IMR-90 (cell line): ENCODE data around the gene CDC14A. TPM values are rescaled to one million over a fixed set of nuclear protein-coding genes. Genes with fewer than 3 reads are reported as not detected.

ENCODE experiments used
- ATAC-seq: fragments of 200-7000 bp; cut with Tn5 transposase; 2 replicates; pipeline ENCODE4 v1.9.1; 2020; ENCODE audit warnings: low read depth, mild to moderate bottlenecking, moderate library complexity
- BruUV-seq: library from RNA; stranded (reverse); fragments of 400-500 nt; replicated peaks from 2 replicates; lab custom pipeline; 2021; lab: Mats Ljungman, UMichigan
- CTCF ChIA-PET: fragments of 300-600 bp; formaldehyde crosslinking; extraction: SDS; loops from one replicate; lab custom pipeline; 2021; ENCODE audit warnings: antibody characterized with exemption; lab: Yijun Ruan, JAX
- POLR2A ChIA-PET: fragments of 300-600 bp; sonication (Branson Sonifier 250); formaldehyde crosslinking; loops from one replicate; lab custom pipeline; 2022; ENCODE audit warnings: antibody characterized with exemption; ENCODE audit not compliant: unreplicated experiment; lab: Charles Lee
- DNase-seq: peaks from one replicate; pipeline ENCODE4 v3.0.0; 2013
- H2AFZ ChIP-seq: replicated peaks from 2 replicates; pipeline ENCODE3; 2013; ENCODE audit warnings: low read length, mild to moderate bottlenecking; ENCODE audit not compliant: poor library complexity
- H2AK5ac ChIP-seq: 2 replicates; pipeline ENCODE4 v1.6.1; 2013; ENCODE audit warnings: low read depth, low read length, inconsistent platforms
- H2AK9ac ChIP-seq: replicated peaks from 2 replicates; pipeline ENCODE3; 2013; ENCODE audit warnings: mild to moderate bottlenecking, low read depth, low read length, moderate library complexity; ENCODE audit not compliant: poor library complexity
- H2BK120ac ChIP-seq: 2 replicates; pipeline ENCODE4 v1.6.1; 2013; ENCODE audit warnings: low read depth, low read length, inconsistent platforms
- H2BK15ac ChIP-seq: 3 replicates; pipeline ENCODE4 v1.6.1; 2013; ENCODE audit warnings: low read depth, low read length, inconsistent platforms
- H2BK20ac ChIP-seq: 2 replicates; pipeline ENCODE4 v1.6.1; 2013; ENCODE audit warnings: low read depth, mild to moderate bottlenecking, inconsistent platforms, low read length, moderate library complexity
- H2BK5ac ChIP-seq: 2 replicates; pipeline ENCODE4 v1.6.1; 2013; ENCODE audit warnings: mild to moderate bottlenecking, low read depth, low read length, inconsistent platforms; ENCODE audit not compliant: poor library complexity, severe bottlenecking
- H3K14ac ChIP-seq: replicated peaks from 2 replicates; pipeline ENCODE4 v1.6.1; 2013; ENCODE audit warnings: low read depth, low read length, inconsistent platforms
- H3K18ac ChIP-seq: 2 replicates; pipeline ENCODE4 v1.6.1; 2013; ENCODE audit warnings: low read depth, low read length, control low read depth
- H3K23ac ChIP-seq: 2 replicates; pipeline ENCODE4 v1.6.1; 2013; ENCODE audit warnings: low read depth, low read length, inconsistent platforms
- H3K27ac ChIP-seq: 2 replicates; pipeline ENCODE4 v1.5.1; 2013; ENCODE audit warnings: mild to moderate bottlenecking, control low read depth, low read length; ENCODE audit not compliant: insufficient read depth
- H3K27me3 ChIP-seq: 2 replicates; pipeline ENCODE4 v1.6.1; 2013; ENCODE audit warnings: low read length; ENCODE audit not compliant: control insufficient read depth, insufficient read depth
- H3K36me3 ChIP-seq: 2 replicates; pipeline ENCODE4 v1.6.1; 2013; ENCODE audit warnings: low read length, mixed read lengths; ENCODE audit not compliant: control insufficient read depth, insufficient read depth
- H3K4ac ChIP-seq: 2 replicates; pipeline ENCODE4 v1.6.1; 2013; ENCODE audit warnings: low read depth, low read length, inconsistent platforms
- H3K4me1 ChIP-seq: 2 replicates; pipeline ENCODE4 v1.6.1; 2013; ENCODE audit warnings: low read length, mixed read lengths; ENCODE audit not compliant: control insufficient read depth, insufficient read depth
- H3K4me2 ChIP-seq: 2 replicates; pipeline ENCODE4 v1.6.1; 2013; ENCODE audit warnings: low read depth, mild to moderate bottlenecking, control low read depth, low read length, moderate library complexity
- H3K4me3 ChIP-seq: 2 replicates; pipeline ENCODE4 v1.5.1; 2013; ENCODE audit warnings: low read depth, mild to moderate bottlenecking, control low read depth, low read length, moderate library complexity; ENCODE audit not compliant: insufficient read depth
- H3K56ac ChIP-seq: 2 replicates; pipeline ENCODE4 v1.6.1; 2013; ENCODE audit warnings: low read length, inconsistent platforms; ENCODE audit not compliant: insufficient read depth; ENCODE audit errors: extremely low read depth
- H3K79me1 ChIP-seq, 2 experiments: 2 replicates each; pipeline ENCODE4 v1.6.1; 2013; ENCODE audit warnings: low read length in 2 of 2, inconsistent platforms in 1 of 2, low read depth in 1 of 2
- H3K9ac ChIP-seq: 2 replicates; pipeline ENCODE4 v1.6.1; 2013; ENCODE audit warnings: low read depth, low read length, control low read depth
- H3K9me1 ChIP-seq: 2 replicates; pipeline ENCODE4 v1.6.1; 2013; ENCODE audit warnings: low read length, inconsistent platforms; ENCODE audit not compliant: insufficient read depth
- H3K9me3 ChIP-seq: 2 replicates; pipeline ENCODE4 v1.6.1; 2013; ENCODE audit warnings: low read length; ENCODE audit not compliant: control insufficient read depth, insufficient read depth
- H4K20me1 ChIP-seq: 2 replicates; pipeline ENCODE4 v1.6.1; 2013; ENCODE audit warnings: low read length, inconsistent platforms; ENCODE audit not compliant: insufficient read depth
- H4K5ac ChIP-seq: 2 replicates; pipeline ENCODE4 v1.6.1; 2013; ENCODE audit warnings: mild to moderate bottlenecking, low read depth, low read length, control low read depth
- H4K8ac ChIP-seq, 2 experiments: 2 replicates each; pipeline ENCODE4 v1.6.1; 2013; ENCODE audit warnings: low read depth in 2 of 2, low read length in 2 of 2, control low read depth in 1 of 2, inconsistent platforms in 1 of 2
- H4K91ac ChIP-seq: 2 replicates; pipeline ENCODE4 v1.6.1; 2013; ENCODE audit warnings: low read depth, low read length, inconsistent platforms; ENCODE audit not compliant: insufficient read depth
- BHLHE40 ChIP-seq: fragments of 150-350 bp; IDR thresholded peaks from 2 replicates; pipeline ENCODE4 v1.6.1; 2016; ENCODE audit warnings: mild to moderate bottlenecking, low read depth, low read length
- CEBPB ChIP-seq: IDR thresholded peaks from 2 replicates; pipeline ENCODE4 v1.6.1; 2012; ENCODE audit warnings: low read depth, low read length, improper control_type of control experiment
- CHD1 ChIP-seq: IDR thresholded peaks from 2 replicates; pipeline ENCODE4 v1.6.1; 2012; ENCODE audit warnings: low read depth, low read length, improper control_type of control experiment
- FOS ChIP-seq: fragments of 150-350 bp; IDR thresholded peaks from 2 replicates; pipeline ENCODE4 v1.6.1; 2016; ENCODE audit warnings: low read depth, low read length
- MAFK ChIP-seq: IDR thresholded peaks from 2 replicates; pipeline ENCODE4 v1.6.1; 2012; ENCODE audit warnings: low read depth, low read length, improper control_type of control experiment
- MAZ ChIP-seq: IDR thresholded peaks from 2 replicates; pipeline ENCODE4 v1.6.1; 2012; ENCODE audit warnings: low read depth, mild to moderate bottlenecking, low read length, improper control_type of control experiment, moderate library complexity, borderline replicate concordance
- MXI1 ChIP-seq: IDR thresholded peaks from 2 replicates; pipeline ENCODE4 v1.6.1; 2012; ENCODE audit warnings: low read depth, mild to moderate bottlenecking, low read length, moderate library complexity, borderline replicate concordance
- NFE2L2 ChIP-seq: fragments of 150-350 bp; IDR thresholded peaks from 2 replicates; pipeline ENCODE4 v1.6.1; 2016; ENCODE audit warnings: low read depth, mild to moderate bottlenecking, low read length
- POLR2A ChIP-seq: IDR thresholded peaks from 2 replicates; pipeline ENCODE4 v1.6.1; 2012; ENCODE audit warnings: mild to moderate bottlenecking, low read depth, low read length
- RAD21 ChIP-seq: IDR thresholded peaks from 2 replicates; pipeline ENCODE4 v1.6.1; 2012; ENCODE audit warnings: low read length, improper control_type of control experiment
- RCOR1 ChIP-seq: IDR thresholded peaks from 2 replicates; pipeline ENCODE4 v1.6.1; 2012; ENCODE audit warnings: mild to moderate bottlenecking, low read length, improper control_type of control experiment; ENCODE audit not compliant: insufficient replicate concordance
- SMC3 ChIP-seq: fragments of 150-350 bp; IDR thresholded peaks from 2 replicates; pipeline ENCODE4 v1.6.1; 2016; ENCODE audit warnings: low read depth, mild to moderate bottlenecking, antibody characterized with exemption, low read length, moderate library complexity
- WGBS, 2 experiments: methylation state at CpG; one replicate each; pipeline versions ENCODE4 v1.1.5 to v1.1.7; 2013; ENCODE audit warnings: missing lambda C conversion rate in 2 of 2; ENCODE audit not compliant: insufficient read length in 1 of 2; ENCODE audit errors: extremely low coverage in 2 of 2; 5-methylcytosine and 5-hydroxymethylcytosine counted together
- dilution Hi-C: fragments of 300-500 bp; cut with HindIII; formaldehyde crosslinking; loops from one replicate; pipeline ENCODE4 v1.14.3; 2018; ENCODE audit warnings: low sequenced_read_pairs; ENCODE audit not compliant: unreplicated experiment
- in situ Hi-C: fragments of 300-500 bp; cut with MboI; formaldehyde crosslinking; loops from 3 replicates; pipeline ENCODE4 v1.14.3; 2019; ENCODE audit warnings: low sequenced_read_pairs, inconsistent platforms, mixed read lengths
- intact Hi-C: fragments of 100-400 bp; cut with micrococcal nuclease; formaldehyde crosslinking; loops from 2 replicates; pipeline ENCODE4 v1.10.0; 2022
- polyA plus RNA-seq, 3 experiments: library from polyadenylated mRNA; depleted of rRNA; stranded (reverse); fragments of >200 nt; gene quantifications; 2 replicates each; pipeline ENCODE4 v1.2.3, GENCODE V29; 2012; ENCODE audit warnings: low replicate concordance in 1 of 3
- total RNA-seq: library from RNA; depleted of rRNA; stranded (reverse); fragments of >200 nt; gene quantifications from 2 replicates; pipeline ENCODE4 v1.2.3, GENCODE V29; 2012
- TF ChIP-seq, protein P1 (sequence below): fragments of 150-350 bp; IDR thresholded peaks from 2 replicates; pipeline ENCODE4 v1.6.1; 2017; ENCODE audit warnings: mild to moderate bottlenecking, antibody characterized with exemption, low read length, low read depth
- TF ChIP-seq, protein P2 (sequence below): fragments of 150-350 bp; IDR thresholded peaks from 2 replicates; pipeline ENCODE4 v1.6.1; 2016; ENCODE audit warnings: low read depth, mild to moderate bottlenecking, low read length, moderate library complexity, borderline replicate concordance
- TF ChIP-seq, protein P3 (sequence below): conservative IDR thresholded peaks from 2 replicates; pipeline ENCODE4 v1.5.1; 2012; ENCODE audit warnings: mild to moderate bottlenecking, low read depth, low read length, improper control_type of control experiment

Gene CDC14A
- total and polyA plus RNA-seq, 2 of the 4 experiments (the other 2 are of a cell fraction), result 1.7 to 3.0 TPM

GRCh38 chr1:100335436-100335835, 16.9 kb upstream of the CDC14A start:
- ATAC-seq (no peak), DNase-seq (no peak)
- Histone ChIP-seq H2BK5ac (no peak overlapping the region), H3K4me3 (no peak overlapping the region), H3K79me1 (no peaks in the 10 kb centered on the region), H3K36me3 (no peaks in the 10 kb centered on the region), H3K56ac (no peak overlapping the region), H3K4me1 (no peaks in the 10 kb centered on the region), H3K9me1 (no peaks in the 10 kb centered on the region), H2BK20ac (no peak overlapping the region), H2AK5ac (no peak overlapping the region), H4K20me1 (no peaks in the 10 kb centered on the region), H3K27me3 (peaks cover 4% of the 10 kb centered on the region), H2AK9ac (no peak overlapping the region), H3K4ac (no peak overlapping the region), H2BK15ac (no peak overlapping the region), H4K91ac (no peak overlapping the region), H2AFZ (no peak overlapping the region), H4K8ac (no peak overlapping the region), H3K9ac (no peak overlapping the region), H3K23ac (no peak overlapping the region), H3K4me2 (no peak overlapping the region), H2BK120ac (no peak overlapping the region), H3K14ac (no peak overlapping the region), H3K18ac (no peak overlapping the region), H4K5ac (no peak overlapping the region), H3K9me3 (no peaks in the 10 kb centered on the region), H3K27ac (no peak overlapping the region)
- in situ Hi-C loops, result no loop called here
- WGBS, 2 experiments, result no CpG with 5 or more reads among the region's 1 CpG
- intact Hi-C loops, result no loop called here
- dilution Hi-C loops, result no loop called here
- TF ChIP-seq, protein P1, sequence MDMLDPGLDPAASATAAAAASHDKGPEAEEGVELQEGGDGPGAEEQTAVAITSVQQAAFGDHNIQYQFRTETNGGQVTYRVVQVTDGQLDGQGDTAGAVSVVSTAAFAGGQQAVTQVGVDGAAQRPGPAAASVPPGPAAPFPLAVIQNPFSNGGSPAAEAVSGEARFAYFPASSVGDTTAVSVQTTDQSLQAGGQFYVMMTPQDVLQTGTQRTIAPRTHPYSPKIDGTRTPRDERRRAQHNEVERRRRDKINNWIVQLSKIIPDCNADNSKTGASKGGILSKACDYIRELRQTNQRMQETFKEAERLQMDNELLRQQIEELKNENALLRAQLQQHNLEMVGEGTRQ, result no peak
- TF ChIP-seq, protein P2, sequence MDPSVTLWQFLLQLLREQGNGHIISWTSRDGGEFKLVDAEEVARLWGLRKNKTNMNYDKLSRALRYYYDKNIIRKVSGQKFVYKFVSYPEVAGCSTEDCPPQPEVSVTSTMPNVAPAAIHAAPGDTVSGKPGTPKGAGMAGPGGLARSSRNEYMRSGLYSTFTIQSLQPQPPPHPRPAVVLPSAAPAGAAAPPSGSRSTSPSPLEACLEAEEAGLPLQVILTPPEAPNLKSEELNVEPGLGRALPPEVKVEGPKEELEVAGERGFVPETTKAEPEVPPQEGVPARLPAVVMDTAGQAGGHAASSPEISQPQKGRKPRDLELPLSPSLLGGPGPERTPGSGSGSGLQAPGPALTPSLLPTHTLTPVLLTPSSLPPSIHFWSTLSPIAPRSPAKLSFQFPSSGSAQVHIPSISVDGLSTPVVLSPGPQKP, result no peak
- no peak for TF ChIP-seq SMC3
- TF ChIP-seq, protein P3, sequence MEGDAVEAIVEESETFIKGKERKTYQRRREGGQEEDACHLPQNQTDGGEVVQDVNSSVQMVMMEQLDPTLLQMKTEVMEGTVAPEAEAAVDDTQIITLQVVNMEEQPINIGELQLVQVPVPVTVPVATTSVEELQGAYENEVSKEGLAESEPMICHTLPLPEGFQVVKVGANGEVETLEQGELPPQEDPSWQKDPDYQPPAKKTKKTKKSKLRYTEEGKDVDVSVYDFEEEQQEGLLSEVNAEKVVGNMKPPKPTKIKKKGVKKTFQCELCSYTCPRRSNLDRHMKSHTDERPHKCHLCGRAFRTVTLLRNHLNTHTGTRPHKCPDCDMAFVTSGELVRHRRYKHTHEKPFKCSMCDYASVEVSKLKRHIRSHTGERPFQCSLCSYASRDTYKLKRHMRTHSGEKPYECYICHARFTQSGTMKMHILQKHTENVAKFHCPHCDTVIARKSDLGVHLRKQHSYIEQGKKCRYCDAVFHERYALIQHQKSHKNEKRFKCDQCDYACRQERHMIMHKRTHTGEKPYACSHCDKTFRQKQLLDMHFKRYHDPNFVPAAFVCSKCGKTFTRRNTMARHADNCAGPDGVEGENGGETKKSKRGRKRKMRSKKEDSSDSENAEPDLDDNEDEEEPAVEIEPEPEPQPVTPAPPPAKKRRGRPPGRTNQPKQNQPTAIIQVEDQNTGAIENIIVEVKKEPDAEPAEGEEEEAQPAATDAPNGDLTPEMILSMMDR, result no peak
- TF ChIP-seq POLR2A, result no peak
- TF ChIP-seq CHD1, result no peak
- TF ChIP-seq CEBPB, result no peak
- no peak for TF ChIP-seq RAD21
- no peak for TF ChIP-seq RCOR1
- TF ChIP-seq FOS, result no peak
- no peak for TF ChIP-seq MAZ
- no peak for TF ChIP-seq NFE2L2
- no peak for TF ChIP-seq BHLHE40
- no peak for TF ChIP-seq MAFK
- no peak for TF ChIP-seq MXI1
- ChIA-PET POLR2A (no interaction called here), CTCF (no interaction called here)
- BruUV-seq, result no TSS peak
